Endothelial cell (in vitro differentiated cells): ENCODE measurements around the gene MAPK13. TPM values are rescaled to one million over a fixed set of nuclear protein-coding genes. Genes with fewer than 3 reads are reported as not detected.
"Not testable (repeated sequence)": the region's sequence is repeated elsewhere in the genome, so short reads cannot be mapped to it uniquely, and the experiment has no call there.

Experiments used
- DNase-seq: peaks from one replicate; pipeline ENCODE4 v3.0.0; 2021; ENCODE audit warnings: low spot score
- H3K27ac Mint-ChIP-seq: one replicate; pipeline ENCODE4 v1.8.0; 2021; ENCODE audit warnings: mixed read lengths, inconsistent platforms; ENCODE audit not compliant: unreplicated experiment
- H3K27me3 Mint-ChIP-seq: one replicate; pipeline ENCODE4 v1.8.0; 2021; ENCODE audit warnings: mild to moderate bottlenecking, moderate library complexity, mixed read lengths, inconsistent platforms; ENCODE audit not compliant: unreplicated experiment
- H3K36me3 Mint-ChIP-seq: one replicate; pipeline ENCODE4 v1.8.0; 2021; ENCODE audit warnings: mild to moderate bottlenecking, low read depth, mixed read lengths, inconsistent platforms; ENCODE audit not compliant: unreplicated experiment
- H3K4me1 Mint-ChIP-seq: one replicate; pipeline ENCODE4 v1.8.0; 2021; ENCODE audit warnings: mild to moderate bottlenecking, mixed read lengths, inconsistent platforms; ENCODE audit not compliant: unreplicated experiment
- H3K4me3 Mint-ChIP-seq: one replicate; pipeline ENCODE4 v1.8.0; 2021; ENCODE audit warnings: mild to moderate bottlenecking, mixed read lengths, inconsistent platforms; ENCODE audit not compliant: unreplicated experiment
- H3K9me3 Mint-ChIP-seq: one replicate; pipeline ENCODE4 v1.8.0; 2021; ENCODE audit warnings: mixed read lengths, inconsistent platforms; ENCODE audit not compliant: unreplicated experiment
- CTCF ChIP-seq: fragments of 200-600 bp; sonication (generic); IDR thresholded peaks from one replicate; pipeline ENCODE4 v1.5.0; 2021; ENCODE audit warnings: antibody characterized with exemption; ENCODE audit not compliant: unreplicated experiment
- total RNA-seq: library from RNA; stranded (reverse); fragmentation: NEBNext Ultra II Directional; extraction: Animal tissue kit (Norgen Biotek cat#: 25700); gene quantifications from one replicate; pipeline ENCODE4 v1.2.1, GENCODE V29; 2021; ENCODE audit not compliant: unreplicated experiment

MAPK13 gene
- total RNA-seq, 1 donor from 2014 or later = 6.6 TPM

- no peak for TF ChIP-seq CTCF
- Mint-ChIP-seq H3K4me3 (no peak overlapping the region), H3K9me3 (no peaks in the 10 kb centered on the region), H3K27me3 (peaks cover 8% of the 10 kb centered on the region), H3K4me1 (peaks cover 32% of the 10 kb centered on the region), H3K36me3 (peaks cover 5% of the 10 kb centered on the region), H3K27ac (peak overlapping the region; percentile 39)
- no peak for DNase-seq
Observed at GRCh38 chr6:36120979-36121786, 9.1 kb upstream of the MAPK13 start.

GRCh38 chr6:36121787-36122494 is 8.4 kb upstream of the MAPK13 start:
- H3K27ac Mint-ChIP-seq = no peak overlapping the region
- no peaks in the 10 kb centered on the region for H3K9me3 Mint-ChIP-seq
- DNase-seq = no peak

DNA sequence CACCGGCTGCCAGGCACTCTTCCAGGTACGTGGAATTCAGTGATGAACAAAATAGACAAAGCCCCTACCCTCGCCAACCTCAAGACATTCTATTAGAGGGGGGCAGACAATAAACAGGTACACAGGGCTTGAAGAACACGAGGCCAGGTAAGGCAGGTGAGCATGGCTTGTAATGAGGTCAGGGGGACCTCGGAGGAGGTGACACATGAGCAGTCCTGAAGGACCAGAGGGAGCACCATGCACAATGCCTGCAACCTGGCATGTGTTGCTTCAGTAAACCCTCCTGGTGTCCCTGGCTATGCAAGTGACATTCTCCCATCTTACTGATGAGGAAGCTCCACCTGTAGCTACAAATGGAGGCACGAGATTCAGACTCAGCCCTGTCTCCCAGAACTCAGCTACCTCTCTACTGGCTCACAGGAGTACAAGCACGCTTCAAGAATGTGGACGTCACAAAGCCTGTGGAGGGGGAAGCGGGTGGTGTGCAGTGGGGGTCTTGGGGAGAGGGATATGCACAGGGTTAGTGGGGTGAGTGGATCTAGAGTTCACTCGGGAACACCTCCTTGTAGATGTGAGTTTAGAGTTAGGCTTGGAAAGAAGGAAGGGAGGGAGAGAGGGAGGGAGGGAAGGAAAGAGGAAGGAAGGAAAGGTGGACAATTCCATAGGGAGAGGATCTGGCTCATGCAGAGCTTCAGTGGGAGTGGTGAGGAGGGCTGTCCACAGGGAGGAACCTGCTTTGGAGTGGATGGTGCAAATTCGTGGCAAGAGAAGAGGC is 7.6 kb upstream of the MAPK13 start:
- no peak overlapping the region for H3K27ac Mint-ChIP-seq
- H3K27me3 Mint-ChIP-seq = peaks cover 10% of the 10 kb centered on the region
- no peak for TF ChIP-seq CTCF
- peaks cover 5% of the 10 kb centered on the region for H3K36me3 Mint-ChIP-seq
- DNase-seq = no peak
- H3K9me3 Mint-ChIP-seq = no peaks in the 10 kb centered on the region
- no peak overlapping the region for H3K4me3 Mint-ChIP-seq
- H3K4me1 Mint-ChIP-seq = peaks cover 42% of the 10 kb centered on the region

More at GRCh38 chr6:36121787-36122494, 8.4 kb upstream of the MAPK13 start:
- no peak overlapping the region for H3K4me3 Mint-ChIP-seq
- H3K27me3 Mint-ChIP-seq = peaks cover 9% of the 10 kb centered on the region
- no peak for TF ChIP-seq CTCF
- peaks cover 39% of the 10 kb centered on the region for H3K4me1 Mint-ChIP-seq
- H3K36me3 Mint-ChIP-seq = peaks cover 5% of the 10 kb centered on the region

- Mint-ChIP-seq H3K27ac (no peak overlapping the region), H3K27me3 (peaks cover 10% of the 10 kb centered on the region)
- DNase-seq = peak; percentile 74
Observed at GRCh38 chr6:36123270-36124139, 6.8 kb upstream of the MAPK13 start.

GRCh38 chr6:36124346-36124745 is 6.0 kb upstream of the MAPK13 start:
- not testable (repeated sequence) for H3K27me3 Mint-ChIP-seq, H3K27ac Mint-ChIP-seq, H3K36me3 Mint-ChIP-seq, H3K4me3 Mint-ChIP-seq, DNase-seq, H3K9me3 Mint-ChIP-seq
- H3K4me1 Mint-ChIP-seq = peaks cover 42% of the 10 kb centered on the region

More at GRCh38 chr6:36123270-36124139, 6.8 kb upstream of the MAPK13 start:
- H3K9me3 Mint-ChIP-seq = no peaks in the 10 kb centered on the region
- H3K4me3 Mint-ChIP-seq = no peak overlapping the region
- peak; percentile 51 for TF ChIP-seq CTCF
- no peaks in the 10 kb centered on the region for H3K36me3 Mint-ChIP-seq
- peaks cover 42% of the 10 kb centered on the region for H3K4me1 Mint-ChIP-seq
